Endothelial cell of umbilical vein (primary cell): ENCODE results near the gene JPT2. TPM values are rescaled to one million over a fixed set of nuclear protein-coding genes. Genes with fewer than 3 reads are reported as not detected.

Source experiments
- BruUV-seq: library from RNA; stranded (reverse); fragments of 400-500 nt; replicated peaks from 2 replicates; lab custom pipeline; 2021; lab: Mats Ljungman, UMichigan
- CTCF ChIA-PET: fragments of 300-600, 350-600 bp; sonication (Branson Sonifier 250); formaldehyde crosslinking; loops from one replicate; lab custom pipeline; 2021; ENCODE audit warnings: antibody characterized with exemption, inconsistent platforms; lab: Charles Lee
- POLR2A ChIA-PET: fragments of 300-600, 350-600 bp; sonication (Branson Sonifier 250); formaldehyde crosslinking; loops from one replicate; lab custom pipeline; 2021; ENCODE audit warnings: antibody characterized with exemption, inconsistent platforms; lab: Charles Lee
- DNase-seq: peaks from one replicate; pipeline ENCODE4 v3.0.0-alpha.2; 2011; ENCODE audit warnings: low read depth, low spot score
- FAIRE-seq: peaks from 2 replicates; lab custom pipeline; 2011; peaks lifted over from hg19 to GRCh38; lab: Jason Lieb, UNC
- H2AFZ ChIP-seq: 2 replicates; pipeline ENCODE4 v1.6.0; 2012; ENCODE audit warnings: low read depth, low read length, control low read depth, inconsistent platforms
- H3K27ac ChIP-seq: 2 replicates; pipeline ENCODE4 v1.5.1; 2011; ENCODE audit warnings: low read depth, mild to moderate bottlenecking, control low read depth, low read length, moderate library complexity; ENCODE audit not compliant: insufficient read depth
- H3K27me3 ChIP-seq, 2 experiments: 2 replicates each; pipeline versions ENCODE4 v1.6.0 to v1.6.1; 2011; ENCODE audit warnings: low read length in 2 of 2, mixed read lengths in 1 of 2; ENCODE audit not compliant: control insufficient read depth in 2 of 2, insufficient read depth in 2 of 2
- H3K36me3 ChIP-seq, 2 experiments: 2 replicates in 1 of 2; 3 replicates in 1 of 2; pipeline ENCODE4 v1.5.1; 2011; ENCODE audit warnings: low read length in 2 of 2, mild to moderate bottlenecking in 1 of 2, moderate library complexity in 1 of 2; ENCODE audit not compliant: control insufficient read depth in 2 of 2, insufficient read depth in 2 of 2; ENCODE audit errors: extremely low read depth in 1 of 2
- H3K4me1 ChIP-seq: 3 replicates; pipeline ENCODE4 v1.5.1; 2011; ENCODE audit warnings: mild to moderate bottlenecking, low read length; ENCODE audit not compliant: control insufficient read depth, insufficient read depth; ENCODE audit errors: extremely low read depth
- H3K4me2 ChIP-seq: 2 replicates; pipeline ENCODE4 v1.6.1; 2011; ENCODE audit warnings: low read length, control low read depth, mixed read lengths; ENCODE audit not compliant: insufficient read depth
- H3K4me3 ChIP-seq, 3 experiments: fragments of 200-600 bp in 1 of 3; sonication (generic), shearing (Covaris generic) in 1 of 3; replicated peaks in 1 of 3; 2 replicates each; pipeline ENCODE4 v1.5.1; 2011 to 2016; ENCODE audit warnings: control low read depth in 3 of 3, low read length in 3 of 3, mild to moderate bottlenecking in 2 of 3, inconsistent platforms in 1 of 3, low read depth in 1 of 3, moderate library complexity in 1 of 3; ENCODE audit not compliant: insufficient read depth in 1 of 3
- H3K79me2 ChIP-seq: 2 replicates; pipeline ENCODE4 v1.6.0; 2012; ENCODE audit warnings: low read length, inconsistent platforms; ENCODE audit not compliant: control insufficient read depth, insufficient read depth
- H3K9ac ChIP-seq: replicated peaks from 2 replicates; pipeline ENCODE3; 2011; ENCODE audit warnings: low read length, control low read depth; ENCODE audit not compliant: insufficient read depth; ENCODE audit errors: extremely low read depth
- H3K9me1 ChIP-seq: replicated peaks from 3 replicates; pipeline ENCODE4 v1.6.0; 2011; ENCODE audit warnings: mild to moderate bottlenecking, low read length; ENCODE audit not compliant: control insufficient read depth, insufficient read depth; ENCODE audit errors: extremely low read depth
- H3K9me3 ChIP-seq: replicated peaks from 2 replicates; pipeline ENCODE4 v1.5.1; 2012; ENCODE audit warnings: low read length, inconsistent platforms; ENCODE audit not compliant: control insufficient read depth, insufficient read depth
- H4K20me1 ChIP-seq: replicated peaks from 2 replicates; pipeline ENCODE3; 2011; ENCODE audit warnings: mild to moderate bottlenecking, low read length; ENCODE audit not compliant: control insufficient read depth, insufficient read depth; ENCODE audit errors: extremely low read depth
- EZH2 ChIP-seq: IDR thresholded peaks from 2 replicates; pipeline ENCODE4 v1.6.1; 2012; ENCODE audit warnings: borderline replicate concordance, low read depth, mild to moderate bottlenecking, moderate library complexity, low read length, inconsistent platforms; ENCODE audit not compliant: severe bottlenecking
- FOS ChIP-seq: IDR thresholded peaks from 2 replicates; pipeline ENCODE4 v1.6.1; 2011; ENCODE audit warnings: mild to moderate bottlenecking, low read length, moderate library complexity, borderline replicate concordance; ENCODE audit not compliant: insufficient read depth
- GATA2 ChIP-seq: IDR thresholded peaks from 2 replicates; pipeline ENCODE4 v1.7.0; 2011; ENCODE audit warnings: low read depth, mild to moderate bottlenecking, moderate library complexity, mixed read lengths, low read length; ENCODE audit not compliant: insufficient read length, insufficient read depth
- JUN ChIP-seq: IDR thresholded peaks from 2 replicates; pipeline ENCODE4 v1.6.1; 2011; ENCODE audit warnings: borderline replicate concordance, low read depth; ENCODE audit not compliant: insufficient read length, insufficient read depth
- MYC ChIP-seq: IDR thresholded peaks from one replicate; pipeline ENCODE4 v1.6.1; 2011; ENCODE audit warnings: mild to moderate bottlenecking, low read depth, low read length
- POLR2A ChIP-seq: IDR thresholded peaks from 2 replicates; pipeline ENCODE4 v1.6.1; 2012; ENCODE audit warnings: low read depth, mild to moderate bottlenecking, control low read depth, low read length
- POLR2AphosphoS5 ChIP-seq: IDR thresholded peaks from 2 replicates; pipeline ENCODE4 v1.6.1; 2012; ENCODE audit warnings: low read depth, mild to moderate bottlenecking, control low read depth, low read length, moderate library complexity; ENCODE audit not compliant: insufficient read depth
- dilution Hi-C: fragments of 300-500 bp; cut with MboI; formaldehyde crosslinking; loops from one replicate; pipeline ENCODE4 v1.15.0; 2019; ENCODE audit warnings: low sequenced_read_pairs; ENCODE audit not compliant: extremely low pct_ligation_motif_present
- intact Hi-C: fragments of 100-400 bp; cut with micrococcal nuclease; formaldehyde crosslinking; loops from one replicate; pipeline ENCODE4 v1.10.0; 2022
- polyA plus RNA-seq, 4 experiments: library from polyadenylated mRNA; depleted of rRNA in 3 of 4; stranded (reverse) in 3 of 4; unstranded in 1 of 4; fragments of >200 nt; gene quantifications; 2 replicates each; pipeline versions ENCODE4 v1.2.1 to v1.2.3, GENCODE V29; 2011 to 2012; ENCODE audit warnings: missing spikeins in 1 of 4
- total RNA-seq: library from RNA; stranded (reverse); gene quantifications from 2 replicates; pipeline ENCODE4 v1.2.3, GENCODE V29; 2021
- TF ChIP-seq, protein P1 (sequence below): IDR thresholded peaks from 2 replicates; pipeline ENCODE4 v1.6.1; 2011; ENCODE audit not compliant: insufficient read depth, insufficient read length
- TF ChIP-seq, protein P2 (sequence below), 2 donors: IDR thresholded peaks; 1 replicate in 1 of 2; 2 replicates in 1 of 2; pipeline ENCODE4 v1.5.1; 2011; ENCODE audit warnings: low read length in 2 of 2, mild to moderate bottlenecking in 2 of 2, moderate library complexity in 2 of 2, control low read depth in 1 of 2, inconsistent platforms in 1 of 2, low read depth in 1 of 2; ENCODE audit not compliant: insufficient read depth in 1 of 2; ENCODE audit errors: extremely low read depth in 1 of 2

JPT2 gene
- total and polyA plus RNA-seq, 2 donors (not counting 3 experiments of a cell fraction or from before 2014, with no cell fraction given), result 35.8 to 93.3 TPM

GRCh38 chr16:1741553-1742165 lies 63.6 kb downstream of the JPT2 start:
- Histone ChIP-seq H3K9me1 (no peaks in the 10 kb centered on the region), H3K27me3 (no peaks in the 10 kb centered on the region), H2AFZ (no peak overlapping the region), H4K20me1 (no peaks in the 10 kb centered on the region), H3K79me2 (no peaks in the 10 kb centered on the region), H3K36me3 (peaks cover 0 to 25% of the 10 kb centered on the region in 2 experiments), H3K4me3 (no peak overlapping the region), H3K9ac (no peak overlapping the region), H3K4me1 (no peaks in the 10 kb centered on the region), H3K9me3 (no peaks in the 10 kb centered on the region), H3K4me2 (no peak overlapping the region), H3K27ac (no peak overlapping the region)
- no peak for FAIRE-seq
- no peak for DNase-seq
- POLR2A ChIA-PET, result no interaction called here
- intact Hi-C loops (no loop called here), dilution Hi-C loops (no loop called here)
- BruUV-seq, result no TSS peak
- TF ChIP-seq EZH2 (no peak), POLR2A (no peak), MYC (no peak), FOS (no peak), GATA2 (no peak), JUN (no peak), POLR2AphosphoS5 (no peak)
- TF ChIP-seq, protein P1, sequence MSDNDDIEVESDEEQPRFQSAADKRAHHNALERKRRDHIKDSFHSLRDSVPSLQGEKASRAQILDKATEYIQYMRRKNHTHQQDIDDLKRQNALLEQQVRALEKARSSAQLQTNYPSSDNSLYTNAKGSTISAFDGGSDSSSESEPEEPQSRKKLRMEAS, result no peak
- TF ChIP-seq, protein P2, sequence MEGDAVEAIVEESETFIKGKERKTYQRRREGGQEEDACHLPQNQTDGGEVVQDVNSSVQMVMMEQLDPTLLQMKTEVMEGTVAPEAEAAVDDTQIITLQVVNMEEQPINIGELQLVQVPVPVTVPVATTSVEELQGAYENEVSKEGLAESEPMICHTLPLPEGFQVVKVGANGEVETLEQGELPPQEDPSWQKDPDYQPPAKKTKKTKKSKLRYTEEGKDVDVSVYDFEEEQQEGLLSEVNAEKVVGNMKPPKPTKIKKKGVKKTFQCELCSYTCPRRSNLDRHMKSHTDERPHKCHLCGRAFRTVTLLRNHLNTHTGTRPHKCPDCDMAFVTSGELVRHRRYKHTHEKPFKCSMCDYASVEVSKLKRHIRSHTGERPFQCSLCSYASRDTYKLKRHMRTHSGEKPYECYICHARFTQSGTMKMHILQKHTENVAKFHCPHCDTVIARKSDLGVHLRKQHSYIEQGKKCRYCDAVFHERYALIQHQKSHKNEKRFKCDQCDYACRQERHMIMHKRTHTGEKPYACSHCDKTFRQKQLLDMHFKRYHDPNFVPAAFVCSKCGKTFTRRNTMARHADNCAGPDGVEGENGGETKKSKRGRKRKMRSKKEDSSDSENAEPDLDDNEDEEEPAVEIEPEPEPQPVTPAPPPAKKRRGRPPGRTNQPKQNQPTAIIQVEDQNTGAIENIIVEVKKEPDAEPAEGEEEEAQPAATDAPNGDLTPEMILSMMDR (IDR thresholded peaks at IDR 0.05; ENCODE audit: extremely low read depth in 1 of 2, insufficient read depth in 1 of 2, low read depth in 1 of 2, low read length in 2 of 2), result no peak
- CTCF ChIA-PET, result interaction anchor here (1.3 kb wide), 1 partner anchor 18 kb away, joined by 4 read pairs; no protein-coding TSS in a partner anchor
